KOPT-K1 (cell line): Measurements from ENCODE around the gene EHBP1.
"Not testable (repeated sequence)": the region's sequence is repeated elsewhere in the genome, so short reads cannot be mapped to it uniquely, and the experiment has no call there.

Experiments
- H3K27ac ChIP-seq: fragments of 200-600 bp; sonication (generic); 2 replicates; pipeline ENCODE4 v1.5.1; 2016; ENCODE audit warnings: antibody characterized with exemption, mild to moderate bottlenecking, low read depth, low read length; ENCODE audit not compliant: poor library complexity, severe bottlenecking
- H3K36me3 ChIP-seq: fragments of 200-600 bp; sonication (generic); 2 replicates; pipeline ENCODE4 v1.5.1; 2017; ENCODE audit warnings: antibody characterized with exemption, mild to moderate bottlenecking, low read length, moderate library complexity; ENCODE audit not compliant: insufficient read depth
- H3K9me3 ChIP-seq: fragments of 200-600 bp; sonication (generic); 2 replicates; pipeline ENCODE4 v1.5.1; 2017; ENCODE audit warnings: antibody characterized with exemption, low read length, mild to moderate bottlenecking; ENCODE audit not compliant: insufficient read depth, poor library complexity, severe bottlenecking

The EHBP1 gene

GRCh38 chr2:63012541-63012940 lies 307.0 kb downstream of the EHBP1 start:
- Histone ChIP-seq H3K27ac (no peak overlapping the region), H3K36me3 (no peaks in the 10 kb centered on the region), H3K9me3 (no peaks in the 10 kb centered on the region)

GRCh38 chr2:63013438-63013837 lies 307.9 kb downstream of the EHBP1 start:
- no peaks in the 10 kb centered on the region for H3K9me3 ChIP-seq
- H3K27ac ChIP-seq, result no peak overlapping the region
- H3K36me3 ChIP-seq, result no peaks in the 10 kb centered on the region

GRCh38 chr2:63015389-63015788 lies 309.9 kb downstream of the EHBP1 start:
- Histone ChIP-seq H3K27ac (no peak overlapping the region), H3K9me3 (no peaks in the 10 kb centered on the region), H3K36me3 (no peaks in the 10 kb centered on the region)

DNA sequence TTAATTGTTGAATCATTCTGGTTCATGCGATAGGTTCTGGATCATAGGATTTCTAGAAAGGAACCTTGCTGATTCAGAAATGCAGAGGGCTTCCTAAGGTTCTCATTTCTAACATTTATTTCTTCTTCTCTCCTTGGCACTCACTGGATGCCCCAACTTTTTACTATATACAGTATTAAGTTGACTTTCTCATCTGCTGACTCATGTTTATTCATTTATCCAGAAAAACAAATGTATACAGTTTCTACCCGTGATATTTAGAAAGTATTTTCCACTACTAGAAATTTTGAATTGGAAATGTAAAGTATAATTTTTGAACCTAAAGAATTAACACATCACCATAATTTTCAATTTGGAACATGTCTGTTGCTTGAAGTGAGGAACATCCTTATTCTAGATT lies 312.9 kb downstream of the EHBP1 start:
- H3K27ac ChIP-seq, result no peak overlapping the region
- no peaks in the 10 kb centered on the region for H3K9me3 ChIP-seq
- H3K36me3 ChIP-seq, result no peaks in the 10 kb centered on the region

DNA sequence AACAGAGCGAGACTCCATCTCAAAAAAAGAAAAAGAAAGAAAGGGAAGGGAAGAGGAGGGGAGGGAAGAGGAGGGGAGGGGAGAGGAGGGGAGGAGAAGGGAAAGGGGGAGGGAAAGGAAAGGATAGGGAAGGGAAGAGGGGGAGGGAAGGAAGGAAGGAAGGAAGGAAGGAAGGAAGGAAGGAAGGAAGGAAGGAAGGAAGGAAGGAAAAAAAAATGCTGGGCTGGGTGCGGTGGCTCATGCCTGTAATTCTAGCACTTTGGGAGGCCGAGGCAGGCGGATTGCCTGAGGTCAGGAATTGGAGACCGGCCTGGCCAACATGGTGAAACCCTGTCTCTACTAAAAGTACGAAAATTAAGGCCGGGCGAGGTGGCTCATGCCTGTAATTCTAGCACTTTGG lies 314.2 kb downstream of the EHBP1 start:
- H3K27ac ChIP-seq, H3K36me3 ChIP-seq, H3K9me3 ChIP-seq: not testable (repeated sequence)

DNA sequence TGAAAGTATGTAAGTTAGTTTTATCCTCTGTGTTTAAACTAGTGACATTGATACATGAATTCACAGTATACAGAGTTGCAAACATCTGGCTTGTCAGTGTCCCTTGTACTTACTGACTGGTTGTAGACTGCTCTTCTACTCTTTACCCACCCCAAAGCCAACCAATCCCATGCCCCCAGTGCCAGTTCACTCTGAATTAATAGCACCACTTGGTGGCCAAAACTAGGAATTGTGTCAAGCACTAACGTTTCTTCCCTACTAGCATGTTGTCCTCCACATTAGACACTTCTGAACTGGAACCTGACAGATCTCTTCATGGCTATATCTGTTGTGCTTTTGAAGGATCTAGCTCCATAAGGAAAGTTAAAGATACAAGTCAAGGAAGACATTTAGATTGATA lies 317.9 kb downstream of the EHBP1 start:
- Histone ChIP-seq H3K27ac (no peak overlapping the region), H3K36me3 (no peaks in the 10 kb centered on the region), H3K9me3 (no peaks in the 10 kb centered on the region)

DNA sequence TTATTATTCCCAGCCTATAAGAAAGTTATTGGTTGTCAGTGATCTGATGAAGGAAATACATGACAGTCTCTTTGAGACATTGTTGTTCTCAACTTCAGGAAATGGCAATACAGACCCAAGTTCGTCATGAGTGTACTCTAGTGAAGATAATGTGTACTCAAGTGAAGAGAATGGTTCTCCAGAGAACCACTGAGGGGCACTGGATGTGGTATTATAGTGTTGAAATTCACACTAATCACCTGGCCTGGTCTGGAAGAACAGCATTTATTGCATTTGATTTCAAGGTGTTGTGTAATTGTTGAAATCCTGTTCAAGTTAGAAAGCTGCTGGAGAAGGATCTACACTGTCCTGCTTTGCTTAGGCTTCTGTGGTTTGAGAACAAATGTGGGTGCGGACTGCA lies 321.7 kb downstream of the EHBP1 start:
- Histone ChIP-seq H3K27ac (no peak overlapping the region), H3K36me3 (no peaks in the 10 kb centered on the region; the same call in 1 of the 2 replicates), H3K9me3 (no peaks in the 10 kb centered on the region)

- Histone ChIP-seq H3K27ac (no peak overlapping the region), H3K9me3 (no peaks in the 10 kb centered on the region), H3K36me3 (no peaks in the 10 kb centered on the region; the same call in 1 of the 2 replicates)
These were observed 323.5 kb downstream of the EHBP1 start for GRCh38 chr2:63029058-63029457.

DNA sequence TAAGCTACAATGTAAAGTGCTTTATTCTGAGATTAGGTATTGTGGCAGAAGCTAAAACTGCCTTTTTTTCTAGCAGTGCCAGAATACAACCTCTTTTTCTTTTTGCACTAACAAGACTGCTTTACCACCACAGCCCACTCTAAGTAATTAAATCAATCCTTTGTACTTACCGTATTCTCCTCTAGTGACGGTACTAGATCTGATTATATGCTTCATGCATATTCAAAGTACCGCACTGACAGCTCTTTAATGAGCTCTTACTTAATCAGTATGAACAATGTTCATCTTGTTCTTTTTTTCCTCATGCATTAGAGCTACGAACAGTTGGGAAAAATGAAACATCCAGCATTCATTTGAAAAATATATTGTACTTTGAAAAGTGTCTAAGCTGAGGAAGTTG lies 329.0 kb downstream of the EHBP1 start:
- no peaks in the 10 kb centered on the region for H3K9me3 ChIP-seq
- H3K27ac ChIP-seq, result no peak overlapping the region
- no peaks in the 10 kb centered on the region; the same call in 1 of the 2 replicates for H3K36me3 ChIP-seq

GRCh38 chr2:63035169-63035568 lies 329.7 kb downstream of the EHBP1 start:
- no peaks in the 10 kb centered on the region for H3K9me3 ChIP-seq
- H3K27ac ChIP-seq, result no peak overlapping the region
- H3K36me3 ChIP-seq, result no peaks in the 10 kb centered on the region

GRCh38 chr2:63035660-63036059 lies 330.1 kb downstream of the EHBP1 start:
- H3K27ac ChIP-seq, result no peak overlapping the region
- no peaks in the 10 kb centered on the region for H3K36me3 ChIP-seq
- no peaks in the 10 kb centered on the region for H3K9me3 ChIP-seq

- Histone ChIP-seq H3K36me3 (no peaks in the 10 kb centered on the region), H3K27ac (no peak overlapping the region), H3K9me3 (no peaks in the 10 kb centered on the region)
These were observed 332.5 kb downstream of the EHBP1 start for GRCh38 chr2:63038034-63038433.

DNA sequence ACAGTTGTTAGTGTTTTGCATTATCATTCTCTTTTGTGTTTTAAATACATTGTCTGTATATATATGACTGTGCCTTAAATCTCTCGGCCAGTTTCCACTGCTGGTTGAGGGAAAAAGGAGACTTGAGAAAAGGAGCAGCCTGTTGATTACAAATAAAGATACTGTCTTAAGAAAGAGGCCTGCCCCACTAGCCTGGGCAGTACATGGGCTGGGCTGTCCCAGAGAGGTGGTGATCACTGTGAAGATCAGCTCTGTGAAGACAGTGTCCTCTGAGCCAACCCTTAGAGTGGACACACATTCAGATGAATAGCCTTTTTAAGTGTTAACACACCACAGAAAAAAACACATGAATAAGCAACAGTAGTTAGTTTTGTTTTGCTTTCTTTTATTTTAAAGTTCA lies 335.1 kb downstream of the EHBP1 start:
- Histone ChIP-seq H3K9me3 (no peaks in the 10 kb centered on the region), H3K36me3 (no peaks in the 10 kb centered on the region), H3K27ac (no peak overlapping the region)

DNA sequence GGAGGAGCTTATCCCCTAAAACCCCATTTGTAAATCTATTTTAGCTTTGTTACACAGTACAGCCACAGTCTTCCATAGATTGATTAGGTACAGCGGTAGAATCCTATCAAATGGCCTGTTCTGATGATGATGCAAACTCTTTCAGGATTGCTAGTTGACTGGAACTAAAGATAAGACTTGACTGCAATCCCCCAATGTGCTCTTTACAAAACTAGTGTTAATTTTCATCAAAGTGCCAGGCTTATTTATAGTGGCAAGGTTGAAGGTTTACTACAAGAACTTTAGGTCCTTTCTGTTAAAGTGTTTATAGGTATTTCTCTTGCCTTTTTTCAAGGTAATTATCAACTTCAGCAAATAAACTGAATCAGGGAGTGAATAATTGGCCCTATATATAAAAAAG lies 336.1 kb downstream of the EHBP1 start:
- Histone ChIP-seq H3K9me3 (no peaks in the 10 kb centered on the region), H3K36me3 (no peaks in the 10 kb centered on the region), H3K27ac (no peak overlapping the region)

- no peaks in the 10 kb centered on the region for H3K36me3 ChIP-seq
- no peaks in the 10 kb centered on the region for H3K9me3 ChIP-seq
- H3K27ac ChIP-seq, result no peak overlapping the region
These were observed 339.1 kb downstream of the EHBP1 start for GRCh38 chr2:63044362-63045327.

- no peaks in the 10 kb centered on the region for H3K36me3 ChIP-seq
- H3K27ac ChIP-seq, result no peak overlapping the region
- H3K9me3 ChIP-seq, result no peaks in the 10 kb centered on the region
These were observed 341.0 kb downstream of the EHBP1 start for GRCh38 chr2:63046552-63046951.
